SU-DHL-6 (cell line): ENCODE data around the gene MAP2K5.

Experiments
- EZH2phosphoT487 ChIP-seq: fragments of 200-600 bp; sonication (generic), shearing (Covaris generic); conservative IDR thresholded peaks from 2 replicates; pipeline ENCODE4 v1.6.1; 2018; ENCODE audit warnings: mild to moderate bottlenecking, antibody characterized with exemption, low read length, moderate library complexity, mixed read lengths
- TF ChIP-seq, protein P1 (sequence below): fragments of 200-600 bp; sonication (generic); IDR thresholded peaks from one replicate; pipeline ENCODE4 v1.5.1; 2017; ENCODE audit warnings: antibody characterized with exemption, mild to moderate bottlenecking, low read length, moderate library complexity; ENCODE audit not compliant: insufficient read depth, poor library complexity, severe bottlenecking

DNA sequence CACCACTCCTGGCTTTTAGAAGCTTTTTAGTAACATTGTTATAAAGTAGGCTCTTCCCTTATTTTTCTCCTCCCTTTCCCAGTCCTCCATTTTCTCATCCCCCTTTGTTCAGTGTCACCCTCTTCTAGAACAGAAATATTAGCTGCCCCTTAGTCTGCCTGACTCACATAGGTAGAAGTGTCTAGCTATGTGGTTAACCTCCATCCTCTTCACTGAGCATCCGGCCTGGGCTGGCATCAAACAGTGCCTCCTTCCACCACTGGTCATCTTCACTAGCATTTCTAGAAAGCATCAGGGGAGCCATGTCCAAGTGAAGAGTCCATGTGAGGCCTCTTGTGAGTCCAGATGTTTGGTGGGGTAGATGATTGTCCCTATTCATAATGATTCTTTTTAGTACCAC, 212.8 kb downstream of the MAP2K5 start:
- TF ChIP-seq, protein P1, sequence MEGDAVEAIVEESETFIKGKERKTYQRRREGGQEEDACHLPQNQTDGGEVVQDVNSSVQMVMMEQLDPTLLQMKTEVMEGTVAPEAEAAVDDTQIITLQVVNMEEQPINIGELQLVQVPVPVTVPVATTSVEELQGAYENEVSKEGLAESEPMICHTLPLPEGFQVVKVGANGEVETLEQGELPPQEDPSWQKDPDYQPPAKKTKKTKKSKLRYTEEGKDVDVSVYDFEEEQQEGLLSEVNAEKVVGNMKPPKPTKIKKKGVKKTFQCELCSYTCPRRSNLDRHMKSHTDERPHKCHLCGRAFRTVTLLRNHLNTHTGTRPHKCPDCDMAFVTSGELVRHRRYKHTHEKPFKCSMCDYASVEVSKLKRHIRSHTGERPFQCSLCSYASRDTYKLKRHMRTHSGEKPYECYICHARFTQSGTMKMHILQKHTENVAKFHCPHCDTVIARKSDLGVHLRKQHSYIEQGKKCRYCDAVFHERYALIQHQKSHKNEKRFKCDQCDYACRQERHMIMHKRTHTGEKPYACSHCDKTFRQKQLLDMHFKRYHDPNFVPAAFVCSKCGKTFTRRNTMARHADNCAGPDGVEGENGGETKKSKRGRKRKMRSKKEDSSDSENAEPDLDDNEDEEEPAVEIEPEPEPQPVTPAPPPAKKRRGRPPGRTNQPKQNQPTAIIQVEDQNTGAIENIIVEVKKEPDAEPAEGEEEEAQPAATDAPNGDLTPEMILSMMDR: no peak
- no peak for TF ChIP-seq EZH2phosphoT487
